Neural progenitor cell (in vitro differentiated cells): ENCODE measurements around the gene TTC38. TPM values are rescaled to one million over a fixed set of nuclear protein-coding genes. Genes with fewer than 3 reads are reported as not detected.

Experiments used
- DNase-seq: peaks from one replicate; pipeline ENCODE4 v3.0.0-alpha.2; 2016; ENCODE audit warnings: low spot score
- H2AFZ ChIP-seq: fragments of 200-600 bp; sonication (generic); replicated peaks from 2 replicates; pipeline ENCODE4 v1.6.1; 2016; ENCODE audit warnings: antibody characterized with exemption
- H3F3A ChIP-seq: fragments of 200-600 bp; sonication (generic); 2 replicates; pipeline ENCODE4 v1.6.1; 2016; ENCODE audit warnings: antibody characterized with exemption, low read depth
- H3K27ac ChIP-seq: fragments of 200-600 bp; sonication (generic); 2 replicates; pipeline ENCODE4 v1.5.1; 2016; ENCODE audit warnings: mild to moderate bottlenecking
- H3K27me3 ChIP-seq: fragments of 200-600 bp; sonication (generic); 2 replicates; pipeline ENCODE4 v1.6.1; 2016; ENCODE audit warnings: mild to moderate bottlenecking, moderate library complexity
- H3K36me3 ChIP-seq: fragments of 200-600 bp; sonication (generic); 2 replicates; pipeline ENCODE4 v1.5.1; 2016
- H3K4me1 ChIP-seq: fragments of 200-600 bp; sonication (generic); 2 replicates; pipeline ENCODE4 v1.6.1; 2016; ENCODE audit warnings: mixed run types
- H3K4me2 ChIP-seq: fragments of 200-600 bp; sonication (generic); 2 replicates; pipeline ENCODE4 v1.6.1; 2016
- H3K4me3 ChIP-seq: fragments of 200-600 bp; sonication (generic); 2 replicates; pipeline ENCODE4 v1.5.1; 2016
- H3K79me2 ChIP-seq: fragments of 200-600 bp; sonication (generic); 2 replicates; pipeline ENCODE4 v1.6.1; 2016; ENCODE audit warnings: low read depth
- H3K9ac ChIP-seq: fragments of 200-600 bp; sonication (generic); 2 replicates; pipeline ENCODE4 v1.6.1; 2016
- H3K9me3 ChIP-seq: fragments of 200-600 bp; sonication (generic); 2 replicates; pipeline ENCODE4 v1.5.1; 2016; ENCODE audit warnings: low read depth
- H4K20me1 ChIP-seq: fragments of 200-600 bp; sonication (generic); 2 replicates; pipeline ENCODE4 v1.6.1; 2016; ENCODE audit warnings: low read depth
- H3K27ac Mint-ChIP-seq: 3 replicates; pipeline ENCODE4 v1.8.0; 2021; ENCODE audit warnings: mixed read lengths
- H3K27me3 Mint-ChIP-seq: 2 replicates; pipeline ENCODE4 v1.8.0; 2022; ENCODE audit warnings: low read depth, mild to moderate bottlenecking, inconsistent platforms, moderate library complexity, mixed read lengths; ENCODE audit not compliant: insufficient read depth
- H3K36me3 Mint-ChIP-seq: 3 replicates; pipeline ENCODE4 v1.8.0; 2021; ENCODE audit warnings: mixed read lengths
- H3K4me1 Mint-ChIP-seq: 3 replicates; pipeline ENCODE4 v1.8.0; 2021; ENCODE audit warnings: mixed read lengths
- H3K4me3 Mint-ChIP-seq: 3 replicates; pipeline ENCODE4 v1.8.0; 2021; ENCODE audit warnings: mild to moderate bottlenecking, moderate library complexity, mixed read lengths
- H3K9me3 Mint-ChIP-seq: 3 replicates; pipeline ENCODE4 v1.8.0; 2020; ENCODE audit warnings: mixed read lengths
- EZH2 ChIP-seq: fragments of 200-600 bp; sonication (generic); IDR thresholded peaks from 2 replicates; pipeline ENCODE4 v1.6.1; 2017; ENCODE audit warnings: antibody characterized with exemption, mild to moderate bottlenecking, moderate library complexity
- EZH2phosphoT487 ChIP-seq: fragments of 200-600 bp; sonication (generic); IDR thresholded peaks from 2 replicates; pipeline ENCODE4 v1.6.1; 2017; ENCODE audit warnings: antibody characterized with exemption
- total RNA-seq: library from RNA; depleted of rRNA; stranded (reverse); fragments of >200 nt; gene quantifications from 2 replicates; pipeline ENCODE4 v1.2.3, GENCODE V29; 2015; ENCODE audit warnings: low replicate concordance
- TF ChIP-seq, protein P1 (sequence below): fragments of 200-600 bp; sonication (generic); IDR thresholded peaks from 2 replicates; pipeline ENCODE4 v1.5.1; 2017; ENCODE audit warnings: antibody characterized with exemption, mild to moderate bottlenecking

TTC38 gene
- total RNA-seq, 1 donor from 2014 or later: 41.0 TPM

DNA sequence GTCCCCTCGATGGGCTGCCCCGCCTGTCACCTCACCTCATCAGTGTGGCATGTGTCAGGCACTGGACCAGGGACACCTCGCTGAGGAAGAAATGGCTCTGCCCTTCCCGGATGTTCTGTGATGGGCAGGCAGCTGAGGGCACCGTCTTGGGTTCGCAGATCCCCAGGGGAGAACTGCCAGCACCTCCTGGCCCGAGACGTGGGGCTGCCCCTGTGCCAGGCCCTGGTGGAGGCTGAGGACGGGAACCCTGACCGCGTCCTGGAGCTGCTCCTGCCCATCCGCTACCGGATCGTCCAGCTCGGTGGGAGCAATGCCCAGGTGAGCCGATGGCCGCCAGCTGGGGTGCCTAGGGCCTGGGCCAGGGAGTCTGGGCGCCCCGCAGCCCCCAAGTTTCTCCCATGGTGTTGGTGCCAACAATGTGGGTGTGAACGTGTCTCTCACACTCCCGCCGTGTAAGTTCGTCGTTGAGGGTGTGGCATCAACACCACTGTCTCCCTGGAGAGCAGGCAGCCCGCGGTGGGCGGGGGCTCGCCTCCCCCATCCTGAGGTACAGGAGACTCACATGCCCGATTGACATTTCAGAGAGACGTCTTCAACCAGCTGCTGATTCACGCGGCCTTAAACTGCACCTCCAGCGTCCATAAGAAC, 21.6 kb downstream of the TTC38 start:
- H3K9me3 ChIP-seq: no peaks in the 10 kb centered on the region
- H3K4me1 ChIP-seq: no peaks in the 10 kb centered on the region
- H3K9ac ChIP-seq: no peak overlapping the region
- no peaks in the 10 kb centered on the region for H3K36me3 ChIP-seq
- H4K20me1 ChIP-seq: no peaks in the 10 kb centered on the region
- H2AFZ ChIP-seq: no peak overlapping the region
- Mint-ChIP-seq H3K36me3 (peaks cover 10% of the 10 kb centered on the region), H3K4me3 (no peak overlapping the region), H3K27me3 (peaks cover 6% of the 10 kb centered on the region), H3K9me3 (no peaks in the 10 kb centered on the region), H3K27ac (no peak overlapping the region), H3K4me1 (peaks cover 6% of the 10 kb centered on the region)
- no peak overlapping the region for H3K27ac ChIP-seq
- H3K79me2 ChIP-seq: no peaks in the 10 kb centered on the region
- DNase-seq: no peak
- no peaks in the 10 kb centered on the region for H3K27me3 ChIP-seq
- no peak overlapping the region for H3K4me2 ChIP-seq
- TF ChIP-seq, protein P1, sequence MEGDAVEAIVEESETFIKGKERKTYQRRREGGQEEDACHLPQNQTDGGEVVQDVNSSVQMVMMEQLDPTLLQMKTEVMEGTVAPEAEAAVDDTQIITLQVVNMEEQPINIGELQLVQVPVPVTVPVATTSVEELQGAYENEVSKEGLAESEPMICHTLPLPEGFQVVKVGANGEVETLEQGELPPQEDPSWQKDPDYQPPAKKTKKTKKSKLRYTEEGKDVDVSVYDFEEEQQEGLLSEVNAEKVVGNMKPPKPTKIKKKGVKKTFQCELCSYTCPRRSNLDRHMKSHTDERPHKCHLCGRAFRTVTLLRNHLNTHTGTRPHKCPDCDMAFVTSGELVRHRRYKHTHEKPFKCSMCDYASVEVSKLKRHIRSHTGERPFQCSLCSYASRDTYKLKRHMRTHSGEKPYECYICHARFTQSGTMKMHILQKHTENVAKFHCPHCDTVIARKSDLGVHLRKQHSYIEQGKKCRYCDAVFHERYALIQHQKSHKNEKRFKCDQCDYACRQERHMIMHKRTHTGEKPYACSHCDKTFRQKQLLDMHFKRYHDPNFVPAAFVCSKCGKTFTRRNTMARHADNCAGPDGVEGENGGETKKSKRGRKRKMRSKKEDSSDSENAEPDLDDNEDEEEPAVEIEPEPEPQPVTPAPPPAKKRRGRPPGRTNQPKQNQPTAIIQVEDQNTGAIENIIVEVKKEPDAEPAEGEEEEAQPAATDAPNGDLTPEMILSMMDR: no peak
- TF ChIP-seq EZH2phosphoT487: no peak
- TF ChIP-seq EZH2: no peak
- no peaks in the 10 kb centered on the region for H3F3A ChIP-seq
- H3K4me3 ChIP-seq: no peak overlapping the region

DNA sequence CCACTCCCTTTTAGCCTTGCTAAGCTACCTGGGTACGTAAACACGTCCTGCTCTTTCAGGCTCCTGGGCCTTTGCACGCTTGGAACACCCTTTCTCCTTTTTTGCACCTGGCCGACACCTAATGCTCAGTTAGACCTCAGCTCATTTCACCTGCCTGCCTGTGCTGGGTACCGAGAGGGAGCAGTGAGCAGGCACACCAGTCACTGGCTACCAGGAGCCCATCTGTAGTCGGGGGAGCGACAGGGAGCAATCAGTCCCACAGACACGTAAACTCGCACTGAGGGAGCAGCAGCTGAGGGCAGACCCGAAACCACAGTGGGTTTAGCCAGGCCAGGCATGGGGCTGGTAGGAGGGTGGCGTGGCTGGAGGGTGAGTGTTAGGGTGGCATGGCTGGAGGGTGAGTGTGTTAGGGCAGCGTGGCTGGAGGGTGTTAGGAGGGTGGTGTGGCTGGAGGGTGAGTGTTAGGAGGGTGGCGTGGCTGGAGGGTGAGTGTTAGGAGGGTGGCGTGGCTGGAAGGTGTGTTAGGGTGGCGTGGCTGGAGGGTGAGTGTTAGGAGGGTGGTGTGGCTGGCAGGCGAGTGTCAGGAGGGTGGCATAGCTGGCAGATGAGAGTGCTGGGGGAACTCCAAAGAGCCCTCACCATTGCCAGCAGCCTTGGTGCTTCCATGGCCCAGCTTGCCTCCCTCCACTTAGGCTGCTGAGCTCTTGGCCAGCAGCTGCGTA, 22.5 kb downstream of the TTC38 start:
- Mint-ChIP-seq H3K36me3 (peaks cover 8% of the 10 kb centered on the region), H3K9me3 (no peaks in the 10 kb centered on the region), H3K27me3 (peaks cover 8% of the 10 kb centered on the region), H3K27ac (no peak overlapping the region), H3K4me1 (peaks cover 12% of the 10 kb centered on the region), H3K4me3 (no peak overlapping the region)
- Histone ChIP-seq H3F3A (no peaks in the 10 kb centered on the region), H3K27ac (no peak overlapping the region), H3K27me3 (no peaks in the 10 kb centered on the region), H3K9ac (no peak overlapping the region), H3K4me1 (no peaks in the 10 kb centered on the region), H2AFZ (no peak overlapping the region), H3K4me3 (no peak overlapping the region), H3K36me3 (no peaks in the 10 kb centered on the region), H3K9me3 (no peaks in the 10 kb centered on the region), H3K79me2 (no peaks in the 10 kb centered on the region), H4K20me1 (no peaks in the 10 kb centered on the region), H3K4me2 (no peak overlapping the region)
- no peak for DNase-seq
- TF ChIP-seq EZH2 (no peak), EZH2phosphoT487 (no peak)
- TF ChIP-seq, protein P1: no peak

DNA sequence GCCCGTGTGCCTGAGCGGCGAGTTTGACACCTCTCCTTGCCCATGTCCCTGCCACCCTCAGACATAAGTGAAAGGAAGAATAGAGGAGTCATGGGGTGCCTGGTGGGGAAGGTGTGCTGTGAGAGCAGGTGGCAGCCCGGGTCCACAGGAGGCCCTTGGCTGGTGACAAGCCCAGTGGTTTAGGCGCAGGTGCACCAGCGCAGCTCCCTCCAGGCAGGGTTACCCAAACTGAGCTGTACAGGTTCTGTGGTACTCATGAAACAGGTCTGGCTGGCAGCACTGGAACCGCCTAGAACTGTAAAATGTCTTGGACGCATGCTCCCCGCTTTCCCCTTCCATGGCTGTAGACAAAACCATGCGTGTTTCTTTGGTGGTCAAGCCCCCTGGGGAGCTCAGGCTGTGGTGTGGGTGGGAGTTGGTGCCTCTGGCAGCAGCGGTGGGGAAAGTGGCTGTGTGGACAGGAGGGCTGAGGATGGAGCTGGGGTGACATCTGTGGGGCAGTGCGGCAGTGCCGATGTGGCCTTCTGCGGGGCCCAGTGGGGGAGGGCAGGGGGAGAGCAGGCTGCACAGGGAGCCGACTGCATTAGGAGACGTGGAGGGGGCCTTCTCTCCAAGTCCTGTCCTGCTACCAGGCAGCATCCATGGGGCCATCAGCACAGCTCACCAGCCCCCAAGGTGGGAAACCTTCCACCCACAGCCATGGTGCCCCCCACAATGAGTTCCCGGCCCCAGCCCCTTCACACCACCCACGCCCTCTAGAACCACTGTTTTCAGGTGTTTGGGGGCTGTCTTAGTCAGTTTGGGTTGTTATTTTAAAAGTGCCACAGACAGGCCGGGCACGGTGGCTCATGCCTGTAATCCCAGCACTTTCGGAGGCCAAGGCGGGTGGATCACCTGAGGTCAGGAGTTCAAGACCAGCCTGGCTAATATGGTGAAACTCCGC, 23.3 kb downstream of the TTC38 start:
- Mint-ChIP-seq H3K4me1 (peaks cover 16% of the 10 kb centered on the region), H3K27me3 (peaks cover 9% of the 10 kb centered on the region), H3K36me3 (peaks cover 5% of the 10 kb centered on the region), H3K4me3 (no peak overlapping the region), H3K27ac (no peak overlapping the region), H3K9me3 (no peaks in the 10 kb centered on the region)
- H3K79me2 ChIP-seq: no peaks in the 10 kb centered on the region
- DNase-seq: no peak
- TF ChIP-seq EZH2 (no peak), EZH2phosphoT487 (no peak)
- TF ChIP-seq, protein P1: no peak
- H3F3A ChIP-seq: peaks cover 5% of the 10 kb centered on the region
- no peak overlapping the region for H3K4me3 ChIP-seq
- H3K9me3 ChIP-seq: no peaks in the 10 kb centered on the region
- no peaks in the 10 kb centered on the region for H3K36me3 ChIP-seq
- peaks cover 3% of the 10 kb centered on the region for H3K4me1 ChIP-seq
- no peak overlapping the region for H3K9ac ChIP-seq
- H3K4me2 ChIP-seq: no peak overlapping the region
- no peak overlapping the region for H2AFZ ChIP-seq
- no peaks in the 10 kb centered on the region for H3K27me3 ChIP-seq
- H4K20me1 ChIP-seq: no peaks in the 10 kb centered on the region
- no peak overlapping the region for H3K27ac ChIP-seq
